ENCODE measurements around the gene DNAJC6.

DNAJC6 gene

GRCh38 chr1:65420590-65421350 lies 111.4 kb downstream of the DNAJC6 start, which contains the start of the genes LEPR and LEPROT:
LEPR (plus strand) TSS chr1:65420668; CDS start chr1:65565566, 144,898 bp downstream.
LEPROT (plus strand) TSS chr1:65420668; CDS start chr1:65420725, 57 bp downstream.
- FAIRE-seq = no peak
- no peak for DNase-seq (ENCODE audit: insufficient read length, low spot score)
- no peak for TF ChIP-seq CTCF (IDR thresholded peaks at IDR 0.05; ENCODE audit: insufficient read depth, missing control alignments)

GRCh38 chr1:65421351-65422025 lies 112.1 kb downstream of the DNAJC6 start:
- no peak for DNase-seq (ENCODE audit: insufficient read length, low spot score)
- FAIRE-seq = no peak
- TF ChIP-seq CTCF (IDR thresholded peaks at IDR 0.05; ENCODE audit: insufficient read depth, missing control alignments) = no peak

GRCh38 chr1:65422241-65423203 lies 113.2 kb downstream of the DNAJC6 start:
- no peak for DNase-seq (ENCODE audit: insufficient read length, low spot score)
- FAIRE-seq = no peak
- TF ChIP-seq CTCF (IDR thresholded peaks at IDR 0.05; ENCODE audit: insufficient read depth, missing control alignments) = no peak

- no peak for TF ChIP-seq CTCF (IDR thresholded peaks at IDR 0.05; ENCODE audit: insufficient read depth, missing control alignments)
- no peak for FAIRE-seq
- no peak for DNase-seq (ENCODE audit: insufficient read length, low spot score)
Observed at GRCh38 chr1:65423884-65424572, 114.7 kb downstream of the DNAJC6 start.

- FAIRE-seq (no peak), DNase-seq (ENCODE audit: insufficient read length, low spot score) (no peak)
- no peak for TF ChIP-seq CTCF (IDR thresholded peaks at IDR 0.05; ENCODE audit: insufficient read depth, missing control alignments)
Observed at GRCh38 chr1:65424573-65424889, 115.2 kb downstream of the DNAJC6 start.

- no peak for FAIRE-seq
- DNase-seq (ENCODE audit: insufficient read length, low spot score) = no peak
- TF ChIP-seq CTCF (IDR thresholded peaks at IDR 0.05; ENCODE audit: insufficient read depth, missing control alignments) = no peak
Observed at GRCh38 chr1:65425006-65425405, 115.7 kb downstream of the DNAJC6 start.
